G401 (cell line): ENCODE results near the gene POU6F2. TPM values are rescaled to one million over a fixed set of nuclear protein-coding genes. Genes with fewer than 3 reads are reported as not detected.

ENCODE experiments used
- DNase-seq: peaks from one replicate; pipeline ENCODE4 v3.0.0-alpha.2; 2015; ENCODE audit warnings: low spot score
- in situ Hi-C: cut with HindIII; loops from 2 replicates; pipeline ENCODE4 v1.10.0; 2016; ENCODE audit warnings: low sequenced_read_pairs, mixed read lengths
- total RNA-seq: library from RNA; depleted of rRNA; stranded (reverse); fragments of >200 nt; shearing (Covaris generic); gene quantifications from 2 replicates; pipeline ENCODE4 v1.2.3, GENCODE V29; 2014

Gene POU6F2
- total RNA-seq, 1 experiment from 2014 or later = under 0.01 TPM

- no peak for DNase-seq
- in situ Hi-C loops = no loop called here
Observed at GRCh38 chr7:39270018-39270417, 292.3 kb downstream of the POU6F2 start.

DNA sequence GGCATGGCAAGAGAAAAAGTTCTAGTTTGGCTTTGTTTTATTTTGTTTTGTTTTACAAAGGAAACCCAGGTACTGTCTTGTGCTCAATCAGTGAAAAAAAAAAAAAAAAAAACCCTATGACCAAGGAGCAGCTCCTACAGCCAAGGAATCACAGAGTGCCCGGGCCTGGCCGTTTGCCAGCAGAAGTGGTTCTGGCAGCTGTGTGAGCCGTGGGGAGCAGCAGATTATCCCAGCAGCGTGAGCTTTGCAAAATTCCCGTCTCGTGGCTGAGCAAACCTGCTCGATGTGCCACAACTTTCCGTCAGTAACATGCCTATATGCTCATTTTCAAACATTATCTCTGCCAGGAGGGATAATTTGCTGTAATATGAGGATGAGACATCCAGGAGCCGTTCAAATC lies 293.7 kb downstream of the POU6F2 start:
- peak; percentile 3 for DNase-seq
- in situ Hi-C loops = no loop called here

GRCh38 chr7:39272111-39272510 lies 294.4 kb downstream of the POU6F2 start:
- in situ Hi-C loops = no loop called here
- no peak for DNase-seq

GRCh38 chr7:39272691-39273090 lies 295.0 kb downstream of the POU6F2 start:
- in situ Hi-C loops = no loop called here
- no peak for DNase-seq

DNA sequence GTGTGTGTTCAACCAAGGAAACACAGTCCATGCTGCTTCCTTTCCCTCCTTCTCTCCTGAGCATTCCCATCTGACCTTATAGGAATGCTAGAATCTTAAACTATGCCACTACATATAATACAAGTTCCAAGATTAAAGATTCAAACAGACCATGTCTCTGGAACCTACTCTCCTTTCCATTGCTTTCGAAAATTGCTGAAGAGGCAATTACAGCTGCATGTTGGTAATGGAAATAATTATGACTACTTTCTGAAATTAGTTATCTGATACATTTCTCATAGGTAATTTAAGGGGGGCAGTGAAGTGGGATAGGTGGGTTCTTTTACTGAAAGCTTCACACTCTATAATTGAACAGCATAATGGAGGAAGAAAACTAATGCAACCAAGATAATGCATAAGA lies 302.6 kb downstream of the POU6F2 start:
- in situ Hi-C loops = no loop called here

DNA sequence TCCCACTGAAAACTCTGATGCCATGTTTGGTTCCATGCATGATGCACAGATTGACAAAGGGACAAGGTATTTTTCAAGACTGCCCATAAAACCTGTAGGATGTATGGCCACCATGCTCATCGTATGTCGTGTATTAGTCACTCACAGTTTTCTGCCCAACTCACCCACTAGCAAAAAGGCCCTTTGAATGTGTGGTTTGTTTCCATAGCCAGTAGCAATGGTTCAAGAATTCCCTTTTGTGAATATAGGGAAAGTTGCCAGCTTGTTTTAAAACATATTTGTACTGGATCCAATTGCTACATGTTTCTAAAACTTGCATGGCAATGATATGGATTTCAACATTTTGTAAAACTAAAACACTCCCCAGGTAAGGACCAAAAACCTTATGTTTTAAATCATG lies 307.5 kb downstream of the POU6F2 start:
- no peak for DNase-seq
- in situ Hi-C loops = no loop called here

More for the DNA sequence above, 302.6 kb downstream of the POU6F2 start:
- no peak for DNase-seq

DNA sequence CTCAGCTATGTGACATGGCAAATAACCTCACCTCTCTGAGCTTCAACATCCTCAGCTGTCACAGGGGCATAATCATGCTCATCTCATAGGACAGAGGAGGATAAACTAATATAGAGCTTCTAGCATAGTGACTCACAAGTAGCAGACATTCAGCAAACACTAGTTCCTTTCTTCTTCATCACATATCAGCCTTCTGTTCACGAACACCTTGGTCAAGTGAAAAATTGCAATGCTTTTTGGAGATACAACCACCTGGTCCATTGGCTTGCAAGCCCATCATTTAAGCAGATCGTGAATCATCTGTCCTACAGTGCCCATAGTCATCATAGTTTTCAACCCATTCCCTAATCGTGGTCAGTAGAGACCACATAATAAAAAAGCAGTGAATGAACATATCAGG lies 310.6 kb downstream of the POU6F2 start:
- in situ Hi-C loops = no loop called here
- DNase-seq = no peak

DNA sequence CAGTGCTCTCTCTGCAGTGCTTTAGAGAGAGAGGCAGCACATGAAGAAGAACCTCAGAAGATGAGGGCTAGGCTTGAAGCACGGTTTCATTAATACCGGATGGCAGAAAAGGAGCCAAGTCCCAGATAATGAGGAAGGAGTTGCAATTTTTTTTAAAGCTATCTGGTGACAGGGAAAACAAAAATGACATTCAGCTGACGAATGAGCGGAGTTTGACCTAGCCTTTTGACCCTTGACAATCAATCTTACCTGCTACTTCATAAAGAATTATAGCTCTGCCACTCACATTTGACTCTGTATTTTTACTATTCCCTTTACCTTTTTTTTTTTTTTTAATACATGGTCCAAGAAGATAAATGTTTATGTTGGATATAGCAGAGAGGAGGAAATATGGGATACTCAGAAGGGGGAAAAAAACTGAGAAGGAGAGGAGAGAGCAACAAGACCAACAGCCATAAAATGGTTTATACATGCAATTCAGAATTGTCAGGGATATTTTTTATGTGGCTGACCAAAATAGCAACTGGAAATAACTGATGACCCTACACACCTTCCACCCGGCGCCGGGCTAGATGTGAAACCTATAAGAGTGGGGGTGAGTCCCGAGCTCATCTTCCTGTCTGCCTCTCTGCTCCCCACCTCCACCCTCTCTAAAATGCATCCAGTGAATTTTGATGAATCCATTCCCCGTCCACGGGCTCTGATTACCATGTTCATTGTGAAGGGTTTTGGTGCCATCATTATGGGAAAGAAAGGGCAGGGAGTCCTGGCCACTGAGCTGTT lies 314.1 kb downstream of the POU6F2 start:
- in situ Hi-C loops = no loop called here
- no peak for DNase-seq

- in situ Hi-C loops = no loop called here
- DNase-seq = no peak
Observed at GRCh38 chr7:39293056-39293823, 315.5 kb downstream of the POU6F2 start.

GRCh38 chr7:39294022-39294421 lies 316.3 kb downstream of the POU6F2 start:
- in situ Hi-C loops = no loop called here
- DNase-seq = no peak

- DNase-seq = no peak
- in situ Hi-C loops = no loop called here
Observed at GRCh38 chr7:39295796-39296195, 318.1 kb downstream of the POU6F2 start.

DNA sequence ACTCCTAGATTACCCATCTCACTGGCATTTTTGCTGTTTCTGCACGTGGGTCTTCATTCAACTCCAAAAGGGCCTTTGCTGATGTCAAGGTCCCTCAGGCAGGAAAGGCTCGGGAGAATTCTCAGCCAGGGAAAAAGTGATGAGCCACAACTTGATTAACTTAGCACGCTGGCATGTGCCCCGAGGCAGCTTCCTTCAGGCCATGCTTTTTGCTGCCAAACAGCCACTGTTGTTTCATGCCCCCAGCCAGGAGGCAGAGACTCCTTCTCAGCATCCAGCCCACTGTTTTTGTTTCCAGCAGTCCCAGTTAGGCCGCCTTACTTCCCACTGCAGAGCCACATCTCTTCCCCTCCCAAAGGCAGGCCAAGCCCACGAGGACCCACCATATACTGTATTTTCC lies 322.0 kb downstream of the POU6F2 start:
- DNase-seq = no peak
- in situ Hi-C loops = no loop called here

DNA sequence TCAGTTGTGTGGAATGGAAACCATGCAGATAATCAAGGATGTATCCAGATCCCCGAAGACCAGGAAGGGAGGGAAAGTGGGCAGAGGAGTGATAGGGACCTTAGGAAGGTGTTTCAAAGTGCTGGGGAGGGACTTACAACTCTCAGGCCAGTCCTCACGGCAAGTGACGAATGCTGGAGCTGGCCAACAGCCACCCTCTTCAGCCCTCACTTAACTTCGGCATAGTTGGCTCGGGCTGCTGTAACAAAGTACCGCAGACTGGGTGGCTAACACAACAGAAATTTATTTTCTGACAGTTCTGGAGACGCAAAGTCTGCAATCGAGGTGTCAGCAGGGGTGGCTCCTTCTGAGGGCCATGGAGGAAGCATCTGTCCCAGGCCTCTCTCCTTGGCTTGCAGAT lies 322.6 kb downstream of the POU6F2 start:
- in situ Hi-C loops = no loop called here
- DNase-seq = no peak

DNA sequence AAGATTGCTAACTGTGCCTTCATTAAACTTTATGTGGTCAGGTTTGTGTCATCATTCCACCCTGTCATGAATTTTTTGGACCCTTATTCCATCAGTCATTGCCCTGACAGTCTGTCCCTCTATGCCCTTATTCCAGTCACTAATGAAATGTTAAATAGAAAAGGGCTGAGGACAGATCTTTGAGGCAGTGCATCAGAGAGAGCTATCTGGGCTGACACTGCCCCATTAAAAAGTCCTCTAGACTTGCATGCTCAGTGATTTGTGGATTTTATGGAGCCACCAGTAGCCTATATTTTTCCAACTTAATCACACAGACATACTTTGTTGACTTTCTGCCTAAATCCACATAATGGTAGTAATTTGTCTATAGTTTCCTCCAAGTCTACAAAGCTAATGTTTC lies 323.8 kb downstream of the POU6F2 start:
- in situ Hi-C loops = no loop called here
- no peak for DNase-seq

- in situ Hi-C loops = no loop called here
- DNase-seq = no peak
Observed at GRCh38 chr7:39304178-39304577, 326.5 kb downstream of the POU6F2 start.

- DNase-seq = no peak
- in situ Hi-C loops = no loop called here
Observed at GRCh38 chr7:39304668-39305405, 327.1 kb downstream of the POU6F2 start.

GRCh38 chr7:39306016-39306570 lies 328.4 kb downstream of the POU6F2 start:
- in situ Hi-C loops = no loop called here
- DNase-seq = no peak

GRCh38 chr7:39310699-39311098 lies 333.0 kb downstream of the POU6F2 start:
- in situ Hi-C loops = no loop called here
- no peak for DNase-seq

DNA sequence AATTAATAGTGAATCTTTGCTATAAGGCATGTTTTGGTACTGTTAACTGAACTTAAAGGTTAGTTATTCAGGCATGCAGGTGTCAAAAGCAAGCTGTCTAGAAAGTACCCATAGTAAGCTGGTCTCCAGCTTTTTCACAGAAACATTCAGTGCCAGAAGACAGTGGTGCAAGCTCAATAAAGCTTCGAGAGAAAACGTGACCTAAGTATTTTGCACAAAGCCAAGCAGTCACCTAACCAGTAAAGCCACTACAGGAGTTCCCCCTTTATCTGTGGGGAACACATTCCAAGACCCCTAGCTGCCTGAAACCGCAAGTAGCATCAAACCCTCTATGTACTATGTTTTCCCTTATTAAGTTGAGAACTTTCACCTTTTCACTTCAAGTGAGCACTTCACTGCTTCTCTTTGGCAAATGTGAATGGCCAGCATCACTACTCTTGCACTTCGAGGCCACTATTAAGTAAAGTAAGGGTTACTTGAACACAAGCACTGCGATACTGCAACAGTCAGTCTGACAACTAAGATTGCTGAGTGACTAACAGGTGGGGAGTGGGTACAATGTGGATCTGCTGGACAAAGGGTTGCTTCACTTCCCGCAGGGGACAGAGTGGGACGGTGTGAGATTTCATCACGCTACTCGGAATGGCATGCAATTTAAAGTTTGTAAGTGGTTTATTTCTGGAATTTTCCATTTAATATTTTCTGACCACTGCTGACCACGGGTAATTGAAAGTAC lies 334.7 kb downstream of the POU6F2 start:
- in situ Hi-C loops = no loop called here

More for the DNA sequence above, 334.7 kb downstream of the POU6F2 start:
- DNase-seq = no peak
